AG04449 (cell line): ENCODE measurements around the gene GUCY1A2.

Source experiments
- CTCF ChIA-PET: fragments of 350-600 bp; formaldehyde crosslinking; extraction: SDS; loops from one replicate; lab custom pipeline; 2021; ENCODE audit warnings: antibody characterized with exemption; lab: Yijun Ruan, JAX
- POLR2A ChIA-PET: fragments of 400-600, 350-600 bp; formaldehyde crosslinking; extraction: SDS; loops from one replicate; lab custom pipeline; 2020; ENCODE audit warnings: antibody characterized with exemption, inconsistent platforms; lab: Yijun Ruan, JAX
- DNase-seq: peaks from one replicate; pipeline ENCODE4 v3.0.0-alpha.2; 2010; ENCODE audit warnings: low read depth, low spot score
- H3K4me3 ChIP-seq: 2 replicates; pipeline ENCODE4 v1.5.1; 2011; ENCODE audit warnings: low read depth, mild to moderate bottlenecking, control low read depth, low read length
- TF ChIP-seq, protein P1 (sequence below): IDR thresholded peaks from one replicate; pipeline ENCODE4 v1.5.1; 2011; ENCODE audit warnings: mild to moderate bottlenecking, moderate library complexity, low read length, control low read depth, inconsistent platforms; ENCODE audit not compliant: insufficient read depth; ENCODE audit errors: missing control alignments

Gene GUCY1A2

DNA sequence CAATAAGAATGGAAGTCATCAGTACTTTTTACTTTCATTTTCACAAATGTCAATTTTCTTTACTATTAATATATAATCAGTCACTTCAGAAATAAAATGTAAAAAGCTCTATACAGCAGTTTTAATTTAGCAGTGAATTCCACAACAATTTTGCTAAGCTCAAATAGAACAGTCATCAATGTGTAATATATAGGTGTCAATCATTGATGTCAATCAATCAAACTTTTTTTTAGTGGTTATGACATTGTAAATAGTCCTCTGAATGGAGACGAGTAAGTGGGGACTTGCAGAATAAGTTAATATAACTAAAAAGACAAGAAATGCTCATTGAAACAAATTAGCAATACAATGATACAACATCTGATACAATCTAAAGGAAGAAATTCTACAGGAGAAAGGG lies 327.4 kb downstream of the GUCY1A2 start:
- POLR2A ChIA-PET, result no interaction called here
- TF ChIP-seq, protein P1, sequence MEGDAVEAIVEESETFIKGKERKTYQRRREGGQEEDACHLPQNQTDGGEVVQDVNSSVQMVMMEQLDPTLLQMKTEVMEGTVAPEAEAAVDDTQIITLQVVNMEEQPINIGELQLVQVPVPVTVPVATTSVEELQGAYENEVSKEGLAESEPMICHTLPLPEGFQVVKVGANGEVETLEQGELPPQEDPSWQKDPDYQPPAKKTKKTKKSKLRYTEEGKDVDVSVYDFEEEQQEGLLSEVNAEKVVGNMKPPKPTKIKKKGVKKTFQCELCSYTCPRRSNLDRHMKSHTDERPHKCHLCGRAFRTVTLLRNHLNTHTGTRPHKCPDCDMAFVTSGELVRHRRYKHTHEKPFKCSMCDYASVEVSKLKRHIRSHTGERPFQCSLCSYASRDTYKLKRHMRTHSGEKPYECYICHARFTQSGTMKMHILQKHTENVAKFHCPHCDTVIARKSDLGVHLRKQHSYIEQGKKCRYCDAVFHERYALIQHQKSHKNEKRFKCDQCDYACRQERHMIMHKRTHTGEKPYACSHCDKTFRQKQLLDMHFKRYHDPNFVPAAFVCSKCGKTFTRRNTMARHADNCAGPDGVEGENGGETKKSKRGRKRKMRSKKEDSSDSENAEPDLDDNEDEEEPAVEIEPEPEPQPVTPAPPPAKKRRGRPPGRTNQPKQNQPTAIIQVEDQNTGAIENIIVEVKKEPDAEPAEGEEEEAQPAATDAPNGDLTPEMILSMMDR, result no peak
- no peak for DNase-seq
- H3K4me3 ChIP-seq, result no peak overlapping the region
- CTCF ChIA-PET, result interaction anchor here (1.0 kb wide), 1 partner anchor 347 kb away, joined by 3 read pairs; no protein-coding TSS in a partner anchor

GRCh38 chr11:106684944-106685343 lies 333.3 kb downstream of the GUCY1A2 start:
- POLR2A ChIA-PET, result no interaction called here
- H3K4me3 ChIP-seq, result no peak overlapping the region
- TF ChIP-seq, protein P1, result no peak
- CTCF ChIA-PET, result no interaction called here
- DNase-seq, result no peak

- POLR2A ChIA-PET, result no interaction called here
- H3K4me3 ChIP-seq, result no peak overlapping the region
- no peak for DNase-seq
- CTCF ChIA-PET, result no interaction called here
- TF ChIP-seq, protein P1, result no peak
Observed at GRCh38 chr11:106683435-106683834, 334.8 kb downstream of the GUCY1A2 start.

- POLR2A ChIA-PET, result no interaction called here
- TF ChIP-seq, protein P1, result no peak
- H3K4me3 ChIP-seq, result no peak overlapping the region
- CTCF ChIA-PET, result interaction anchor here (1.7 kb wide), 1 partner anchor 362 kb away, joined by 4 read pairs; no protein-coding TSS in a partner anchor
- no peak for DNase-seq
Observed at GRCh38 chr11:106681435-106681834, 336.8 kb downstream of the GUCY1A2 start.

- POLR2A ChIA-PET, result no interaction called here
- TF ChIP-seq, protein P1, result no peak
- DNase-seq, result no peak
- CTCF ChIA-PET, result no interaction called here
- no peak overlapping the region for H3K4me3 ChIP-seq
Observed at GRCh38 chr11:106679581-106679980, 338.7 kb downstream of the GUCY1A2 start.

DNA sequence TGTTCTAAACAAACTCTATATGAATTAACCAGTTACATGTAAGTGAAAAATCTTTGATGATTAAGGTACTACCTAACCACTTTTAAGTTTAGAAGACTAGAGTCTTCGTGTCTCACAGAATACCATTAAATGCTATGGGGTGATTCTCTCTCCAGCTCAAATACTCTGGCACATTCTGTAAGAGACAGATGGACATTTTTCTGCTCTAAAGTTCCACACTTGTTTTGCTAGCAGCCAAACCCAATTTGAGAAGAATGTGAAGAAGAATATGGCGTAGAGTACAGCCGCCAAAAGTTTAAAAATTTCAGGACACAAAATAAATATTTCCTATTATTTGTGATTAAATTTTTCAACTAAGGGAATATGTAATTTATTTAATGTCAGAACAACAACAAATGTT lies 339.1 kb downstream of the GUCY1A2 start:
- POLR2A ChIA-PET, result no interaction called here
- TF ChIP-seq, protein P1, result no peak
- CTCF ChIA-PET, result no interaction called here
- H3K4me3 ChIP-seq, result no peak overlapping the region
- DNase-seq, result no peak
